ENCODE measurements around the gene XG.
"Not testable (repeated sequence)": the region's sequence is repeated elsewhere in the genome, so short reads cannot be mapped to it uniquely, and the experiment has no call there.

Gene XG

DNA sequence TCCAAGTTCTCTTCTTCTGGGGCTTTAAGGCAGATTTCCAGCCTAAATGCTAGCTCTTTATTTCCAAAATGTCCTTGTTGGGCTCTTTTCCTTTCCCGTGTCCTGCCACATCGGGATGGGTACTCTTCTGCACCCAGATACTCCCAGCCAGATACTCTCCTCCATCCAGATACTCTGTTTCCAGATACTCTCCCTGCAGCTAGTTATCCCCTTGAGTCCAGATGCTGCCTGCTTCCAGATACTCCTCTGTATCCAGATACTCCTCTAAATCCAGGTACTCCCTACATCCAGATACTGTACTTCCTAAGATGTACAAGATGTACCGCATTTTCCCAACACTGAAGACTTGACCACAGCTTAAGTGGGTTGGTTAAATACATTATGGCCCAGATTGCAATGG, 10.5 kb upstream of the XG start:
- Histone ChIP-seq H3K9me2 (replicated peaks; ENCODE audit: control insufficient read depth, low read length) (no peaks in the 10 kb centered on the region), H3K4me2 (ENCODE audit: low read length) (no peak overlapping the region), H4K20me1 (ENCODE audit: control insufficient read depth, insufficient read depth, low read depth, low read length) (no peaks in the 10 kb centered on the region), H3K79me2 (ENCODE audit: control insufficient read depth, low read length) (no peaks in the 10 kb centered on the region), H3K27me3 (ENCODE audit: control insufficient read depth, low read length) (no peaks in the 10 kb centered on the region), H3K4me3 (ENCODE audit: low read length) (no peak overlapping the region), H3F3A (ENCODE audit: control insufficient read depth, insufficient read depth) (no peaks in the 10 kb centered on the region), H3K9me3 (ENCODE audit: control insufficient read depth, insufficient read depth, low read length) (no peaks in the 10 kb centered on the region), H3K27ac (ENCODE audit: low read depth, low read length) (no peak overlapping the region), H3K36me3 (ENCODE audit: control insufficient read depth, low read length) (peaks cover 6% of the 10 kb centered on the region; the same call in 1 of the 2 replicates), H3K4me1 (ENCODE audit: control insufficient read depth, low read length) (no peaks in the 10 kb centered on the region)
- TF ChIP-seq, protein P1, sequence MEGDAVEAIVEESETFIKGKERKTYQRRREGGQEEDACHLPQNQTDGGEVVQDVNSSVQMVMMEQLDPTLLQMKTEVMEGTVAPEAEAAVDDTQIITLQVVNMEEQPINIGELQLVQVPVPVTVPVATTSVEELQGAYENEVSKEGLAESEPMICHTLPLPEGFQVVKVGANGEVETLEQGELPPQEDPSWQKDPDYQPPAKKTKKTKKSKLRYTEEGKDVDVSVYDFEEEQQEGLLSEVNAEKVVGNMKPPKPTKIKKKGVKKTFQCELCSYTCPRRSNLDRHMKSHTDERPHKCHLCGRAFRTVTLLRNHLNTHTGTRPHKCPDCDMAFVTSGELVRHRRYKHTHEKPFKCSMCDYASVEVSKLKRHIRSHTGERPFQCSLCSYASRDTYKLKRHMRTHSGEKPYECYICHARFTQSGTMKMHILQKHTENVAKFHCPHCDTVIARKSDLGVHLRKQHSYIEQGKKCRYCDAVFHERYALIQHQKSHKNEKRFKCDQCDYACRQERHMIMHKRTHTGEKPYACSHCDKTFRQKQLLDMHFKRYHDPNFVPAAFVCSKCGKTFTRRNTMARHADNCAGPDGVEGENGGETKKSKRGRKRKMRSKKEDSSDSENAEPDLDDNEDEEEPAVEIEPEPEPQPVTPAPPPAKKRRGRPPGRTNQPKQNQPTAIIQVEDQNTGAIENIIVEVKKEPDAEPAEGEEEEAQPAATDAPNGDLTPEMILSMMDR (IDR thresholded peaks at IDR 0.05; ENCODE audit: low read depth, low read length, poor library complexity, severe bottlenecking): no peak
- no peak for TF ChIP-seq EZH2phosphoT487 (IDR thresholded peaks at IDR 0.05; ENCODE audit: borderline replicate concordance, low read length)

- not testable (repeated sequence) for H3K79me2 ChIP-seq (ENCODE audit: control insufficient read depth, low read length); H3K27me3 ChIP-seq (ENCODE audit: control insufficient read depth, low read length); H3K4me1 ChIP-seq (ENCODE audit: control insufficient read depth, low read length); H3K4me2 ChIP-seq (ENCODE audit: low read length); H4K20me1 ChIP-seq (ENCODE audit: control insufficient read depth, insufficient read depth, low read depth, low read length); H3K9me3 ChIP-seq (ENCODE audit: control insufficient read depth, insufficient read depth, low read length); H3K4me3 ChIP-seq (ENCODE audit: low read length); H3F3A ChIP-seq (ENCODE audit: control insufficient read depth, insufficient read depth); H3K36me3 ChIP-seq (ENCODE audit: control insufficient read depth, low read length); H3K9me2 ChIP-seq (replicated peaks; ENCODE audit: control insufficient read depth, low read length); H3K27ac ChIP-seq (ENCODE audit: low read depth, low read length)
Measured at GRCh38 chrX:2746250-2746649, 5.6 kb upstream of the XG start.

DNA sequence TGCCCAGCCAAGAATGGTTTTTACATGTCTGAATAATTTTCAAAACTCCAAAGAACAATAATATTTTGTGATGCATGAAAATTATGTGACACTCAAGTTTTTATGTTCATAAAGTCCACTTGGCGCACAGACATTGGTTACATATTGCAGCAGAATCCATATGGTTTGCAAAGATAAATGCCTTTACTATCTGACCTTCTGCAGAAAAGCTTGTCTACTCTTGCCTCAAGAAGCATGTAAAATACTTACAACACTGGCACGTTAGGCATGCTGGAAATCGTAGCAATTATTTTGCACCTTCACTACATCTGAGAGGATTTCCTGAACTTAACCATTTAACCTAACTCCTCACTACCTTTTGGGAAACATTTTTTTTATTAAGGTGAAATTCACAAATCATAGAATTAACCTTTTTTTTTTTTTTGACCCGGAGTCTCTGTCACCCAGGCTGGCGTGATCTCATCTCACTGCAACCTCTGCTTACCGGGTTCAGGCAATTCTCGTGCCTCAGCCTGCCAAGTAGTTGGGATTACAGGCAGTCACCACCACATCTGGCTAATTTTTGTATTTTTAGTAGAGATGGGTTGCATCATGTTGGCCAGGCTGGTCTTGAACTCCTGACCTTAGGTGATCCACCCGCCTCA, 3.5 kb upstream of the XG start:
- TF ChIP-seq, protein P1 (IDR thresholded peaks at IDR 0.05; ENCODE audit: low read depth, low read length, poor library complexity, severe bottlenecking): no peak
- no peak for TF ChIP-seq EZH2phosphoT487 (IDR thresholded peaks at IDR 0.05; ENCODE audit: borderline replicate concordance, low read length)
- H3K27ac ChIP-seq (ENCODE audit: low read depth, low read length): no peak overlapping the region
- no peaks in the 10 kb centered on the region for H4K20me1 ChIP-seq (ENCODE audit: control insufficient read depth, insufficient read depth, low read depth, low read length)
- H3K9me2 ChIP-seq (replicated peaks; ENCODE audit: control insufficient read depth, low read length): no peaks in the 10 kb centered on the region
- H3K4me3 ChIP-seq (ENCODE audit: low read length): no peak overlapping the region
- H3K4me2 ChIP-seq (ENCODE audit: low read length): no peak overlapping the region
- no peaks in the 10 kb centered on the region for H3K36me3 ChIP-seq (ENCODE audit: control insufficient read depth, low read length)
- H3K79me2 ChIP-seq (ENCODE audit: control insufficient read depth, low read length): no peaks in the 10 kb centered on the region
- H3K27me3 ChIP-seq (ENCODE audit: control insufficient read depth, low read length): no peaks in the 10 kb centered on the region; the same call in 1 of the 2 replicates
- no peaks in the 10 kb centered on the region for H3K9me3 ChIP-seq (ENCODE audit: control insufficient read depth, insufficient read depth, low read length)
- H3F3A ChIP-seq (ENCODE audit: control insufficient read depth, insufficient read depth): no peaks in the 10 kb centered on the region
- no peaks in the 10 kb centered on the region for H3K4me1 ChIP-seq (ENCODE audit: control insufficient read depth, low read length)

DNA sequence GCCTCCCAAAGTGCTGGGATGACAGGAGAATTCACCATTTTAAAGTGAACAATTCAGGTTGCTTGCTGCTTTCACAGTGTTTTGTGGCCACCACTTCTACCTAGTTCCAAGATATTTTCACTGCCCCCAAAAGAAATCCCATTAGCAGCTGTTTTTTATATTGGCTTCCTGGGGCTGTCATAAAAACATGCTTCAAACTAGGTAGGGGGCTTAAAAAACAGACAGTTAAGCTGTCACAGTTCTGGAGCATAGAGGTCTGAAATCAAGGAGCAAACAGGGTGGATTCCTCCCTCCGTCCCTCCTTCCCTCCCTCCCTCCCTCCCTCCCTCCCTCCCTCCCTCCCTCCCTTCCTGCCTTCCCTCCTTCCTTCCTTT, 3.0 kb upstream of the XG start:
- no peaks in the 10 kb centered on the region for H4K20me1 ChIP-seq (ENCODE audit: control insufficient read depth, insufficient read depth, low read depth, low read length)
- no peak overlapping the region for H3K4me3 ChIP-seq (ENCODE audit: low read length)
- no peak for TF ChIP-seq EZH2phosphoT487 (IDR thresholded peaks at IDR 0.05; ENCODE audit: borderline replicate concordance, low read length)
- TF ChIP-seq, protein P1 (IDR thresholded peaks at IDR 0.05; ENCODE audit: low read depth, low read length, poor library complexity, severe bottlenecking): no peak
- H3K9me3 ChIP-seq (ENCODE audit: control insufficient read depth, insufficient read depth, low read length): no peaks in the 10 kb centered on the region
- H3K9me2 ChIP-seq (replicated peaks; ENCODE audit: control insufficient read depth, low read length): no peaks in the 10 kb centered on the region
- no peaks in the 10 kb centered on the region for H3F3A ChIP-seq (ENCODE audit: control insufficient read depth, insufficient read depth)
- H3K4me2 ChIP-seq (ENCODE audit: low read length): no peak overlapping the region
- no peak overlapping the region for H3K27ac ChIP-seq (ENCODE audit: low read depth, low read length)
- H3K27me3 ChIP-seq (ENCODE audit: control insufficient read depth, low read length): no peaks in the 10 kb centered on the region; the same call in 1 of the 2 replicates
- no peaks in the 10 kb centered on the region for H3K79me2 ChIP-seq (ENCODE audit: control insufficient read depth, low read length)
- H3K36me3 ChIP-seq (ENCODE audit: control insufficient read depth, low read length): no peaks in the 10 kb centered on the region
- H3K4me1 ChIP-seq (ENCODE audit: control insufficient read depth, low read length): no peaks in the 10 kb centered on the region

All from DOHH2 (cell line).